Body of pancreas (tissue), 4 donors: ENCODE results near the gene OPRD1.

ENCODE experiments used
- POLR2A ChIP-seq, 3 donors: fragments of 450-650 bp; IDR thresholded peaks; one replicate each; pipeline ENCODE4 v1.6.1; 2016; ENCODE audit warnings: antibody characterized with exemption in 3 of 3, mild to moderate bottlenecking in 2 of 3
- TF ChIP-seq, protein P1 (sequence below), 7 experiments: fragments of 450-650 bp in 4 of 7; fragments of 200-600 bp in 3 of 7; sonication (generic) in 3 of 7; IDR thresholded peaks; one replicate each; pipeline ENCODE4 v1.5.1; 2016 to 2019; ENCODE audit warnings: antibody characterized with exemption in 7 of 7

DNA sequence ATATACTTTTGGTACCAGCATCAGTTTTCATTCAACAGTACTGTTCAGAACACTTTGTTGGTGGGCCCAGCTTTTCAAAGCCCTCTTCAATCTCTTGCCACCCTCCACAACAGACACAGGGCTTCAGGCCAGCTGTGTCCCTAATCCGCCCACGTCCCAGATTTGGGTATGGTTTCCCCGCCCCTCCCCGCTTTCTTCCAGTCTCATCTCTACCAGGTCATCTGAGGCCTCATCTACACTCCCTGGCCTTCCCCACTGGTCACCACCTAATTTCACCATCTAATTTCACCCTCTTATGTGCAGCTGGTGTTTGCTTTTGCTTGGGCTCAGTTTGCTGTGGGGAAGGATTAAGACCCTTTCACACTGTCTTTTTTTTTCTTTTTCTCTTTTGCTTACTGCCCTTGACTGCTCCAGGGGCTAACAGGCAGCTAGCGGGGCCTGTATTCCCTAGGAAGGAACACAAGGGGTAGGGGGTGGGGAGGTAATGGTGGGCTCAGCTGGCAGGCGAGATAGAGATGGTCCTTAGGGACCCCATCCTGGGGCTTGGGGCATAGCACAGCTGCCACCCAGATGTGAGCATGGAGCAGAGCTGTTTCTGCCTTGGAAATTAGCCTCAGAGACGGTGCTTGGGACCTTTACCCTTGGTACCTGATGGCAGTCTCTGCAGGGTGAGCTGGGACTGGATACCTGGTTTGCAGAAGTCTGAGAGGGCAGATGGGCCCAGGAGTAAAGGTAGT lies 98.6 kb downstream of the OPRD1 start:
- TF ChIP-seq, protein P1, sequence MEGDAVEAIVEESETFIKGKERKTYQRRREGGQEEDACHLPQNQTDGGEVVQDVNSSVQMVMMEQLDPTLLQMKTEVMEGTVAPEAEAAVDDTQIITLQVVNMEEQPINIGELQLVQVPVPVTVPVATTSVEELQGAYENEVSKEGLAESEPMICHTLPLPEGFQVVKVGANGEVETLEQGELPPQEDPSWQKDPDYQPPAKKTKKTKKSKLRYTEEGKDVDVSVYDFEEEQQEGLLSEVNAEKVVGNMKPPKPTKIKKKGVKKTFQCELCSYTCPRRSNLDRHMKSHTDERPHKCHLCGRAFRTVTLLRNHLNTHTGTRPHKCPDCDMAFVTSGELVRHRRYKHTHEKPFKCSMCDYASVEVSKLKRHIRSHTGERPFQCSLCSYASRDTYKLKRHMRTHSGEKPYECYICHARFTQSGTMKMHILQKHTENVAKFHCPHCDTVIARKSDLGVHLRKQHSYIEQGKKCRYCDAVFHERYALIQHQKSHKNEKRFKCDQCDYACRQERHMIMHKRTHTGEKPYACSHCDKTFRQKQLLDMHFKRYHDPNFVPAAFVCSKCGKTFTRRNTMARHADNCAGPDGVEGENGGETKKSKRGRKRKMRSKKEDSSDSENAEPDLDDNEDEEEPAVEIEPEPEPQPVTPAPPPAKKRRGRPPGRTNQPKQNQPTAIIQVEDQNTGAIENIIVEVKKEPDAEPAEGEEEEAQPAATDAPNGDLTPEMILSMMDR (IDR thresholded peaks at IDR 0.05) = no peak
- TF ChIP-seq POLR2A (IDR thresholded peaks at IDR 0.05) = no peak
